ENCODE data around the gene TTC1.

DNA sequence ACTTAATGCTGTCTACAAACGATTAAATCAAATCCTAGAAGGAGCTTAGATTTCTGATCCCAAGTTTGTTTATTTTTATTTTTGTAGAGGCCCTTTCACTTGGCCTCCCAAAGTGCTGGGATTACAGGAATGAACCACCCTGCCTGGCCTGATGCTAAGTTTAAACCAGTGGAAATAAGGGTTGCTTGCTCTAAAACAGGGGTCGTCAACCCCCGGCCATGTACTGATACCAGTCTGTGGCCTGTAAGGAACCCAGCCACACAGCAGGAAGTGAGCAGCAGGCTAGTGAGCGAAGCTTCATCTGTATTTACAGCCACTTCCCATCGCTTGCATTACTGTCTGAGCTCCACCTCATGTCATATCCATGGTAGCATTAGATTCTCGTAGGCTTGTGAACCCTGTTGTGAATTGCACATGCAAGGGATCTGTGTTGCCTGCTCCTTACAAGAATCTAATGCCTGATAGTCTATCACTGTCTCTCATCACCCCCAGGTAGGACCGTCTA, 11.4 kb downstream of the TTC1 start:
- TF ChIP-seq POLR2A (IDR thresholded peaks at IDR 0.05; ENCODE audit: low read length) (no peak), GATA1 (IDR thresholded peaks at IDR 0.05; ENCODE audit: low read depth, low read length) (no peak)
